Mesothelial cell of epicardium (in vitro differentiated cells): Measurements from ENCODE around the gene C4orf17. TPM values are rescaled to one million over a fixed set of nuclear protein-coding genes. Genes with fewer than 3 reads are reported as not detected.
"Not testable (repeated sequence)": the region's sequence is repeated elsewhere in the genome, so short reads cannot be mapped to it uniquely, and the experiment has no call there.

ENCODE experiments used
- DNase-seq, 2 experiments: peaks; one replicate each; pipeline ENCODE4 v3.0.0; 2021; ENCODE audit warnings: low spot score in 2 of 2; ENCODE audit not compliant: unreplicated experiment in 2 of 2
- H3K27ac Mint-ChIP-seq: 2 replicates; pipeline ENCODE4 v1.8.0; 2021; ENCODE audit warnings: mixed read lengths
- H3K27me3 Mint-ChIP-seq: 2 replicates; pipeline ENCODE4 v1.8.0; 2021; ENCODE audit warnings: low read depth, mixed read lengths
- H3K36me3 Mint-ChIP-seq: 2 replicates; pipeline ENCODE4 v1.8.0; 2021; ENCODE audit warnings: mixed read lengths
- H3K4me1 Mint-ChIP-seq: 2 replicates; pipeline ENCODE4 v1.8.0; 2021; ENCODE audit warnings: mixed read lengths
- H3K4me3 Mint-ChIP-seq: 2 replicates; pipeline ENCODE4 v1.8.0; 2021; ENCODE audit warnings: mild to moderate bottlenecking, moderate library complexity, mixed read lengths
- H3K9me3 Mint-ChIP-seq: 2 replicates; pipeline ENCODE4 v1.8.0; 2021; ENCODE audit warnings: mixed read lengths
- total RNA-seq: library from RNA; stranded (reverse); gene quantifications from 3 replicates; pipeline ENCODE4 v1.2.1, GENCODE V29; 2021
- TF ChIP-seq, protein P1 (sequence below): fragments of 200-600 bp; sonication (generic); IDR thresholded peaks from one replicate; pipeline ENCODE4 v1.5.0; 2021; ENCODE audit warnings: antibody characterized with exemption; ENCODE audit not compliant: unreplicated experiment

C4orf17 gene
- total RNA-seq, 1 donor from 2014 or later = not detected

GRCh38 chr4:99468889-99469288, 41.9 kb upstream of the C4orf17 start:
- Mint-ChIP-seq H3K9me3 (no peaks in the 10 kb centered on the region), H3K36me3 (no peaks in the 10 kb centered on the region), H3K4me1 (no peaks in the 10 kb centered on the region), H3K4me3 (no peak overlapping the region), H3K27me3 (peaks cover 5% of the 10 kb centered on the region), H3K27ac (no peak overlapping the region)
- no peak for DNase-seq
- TF ChIP-seq, protein P1, sequence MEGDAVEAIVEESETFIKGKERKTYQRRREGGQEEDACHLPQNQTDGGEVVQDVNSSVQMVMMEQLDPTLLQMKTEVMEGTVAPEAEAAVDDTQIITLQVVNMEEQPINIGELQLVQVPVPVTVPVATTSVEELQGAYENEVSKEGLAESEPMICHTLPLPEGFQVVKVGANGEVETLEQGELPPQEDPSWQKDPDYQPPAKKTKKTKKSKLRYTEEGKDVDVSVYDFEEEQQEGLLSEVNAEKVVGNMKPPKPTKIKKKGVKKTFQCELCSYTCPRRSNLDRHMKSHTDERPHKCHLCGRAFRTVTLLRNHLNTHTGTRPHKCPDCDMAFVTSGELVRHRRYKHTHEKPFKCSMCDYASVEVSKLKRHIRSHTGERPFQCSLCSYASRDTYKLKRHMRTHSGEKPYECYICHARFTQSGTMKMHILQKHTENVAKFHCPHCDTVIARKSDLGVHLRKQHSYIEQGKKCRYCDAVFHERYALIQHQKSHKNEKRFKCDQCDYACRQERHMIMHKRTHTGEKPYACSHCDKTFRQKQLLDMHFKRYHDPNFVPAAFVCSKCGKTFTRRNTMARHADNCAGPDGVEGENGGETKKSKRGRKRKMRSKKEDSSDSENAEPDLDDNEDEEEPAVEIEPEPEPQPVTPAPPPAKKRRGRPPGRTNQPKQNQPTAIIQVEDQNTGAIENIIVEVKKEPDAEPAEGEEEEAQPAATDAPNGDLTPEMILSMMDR = no peak

DNA sequence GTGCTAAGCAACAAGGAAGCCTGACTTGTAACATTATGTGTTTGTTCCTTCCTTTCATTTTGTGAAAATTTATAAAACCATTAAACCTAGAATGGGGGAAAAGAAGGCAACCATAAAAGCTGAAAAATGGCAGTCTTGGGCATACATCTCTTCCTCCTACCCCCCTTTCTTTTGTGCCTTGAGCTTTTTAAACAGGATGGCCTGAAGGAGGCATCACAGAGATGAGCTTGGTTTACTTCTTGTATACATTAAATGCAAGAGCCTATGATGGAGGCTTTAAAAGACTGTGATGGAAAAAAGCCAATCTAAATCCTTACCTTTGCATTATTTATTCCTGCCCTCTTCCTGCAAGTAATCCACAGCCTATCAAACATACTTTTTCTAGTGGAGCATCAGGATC, 39.5 kb upstream of the C4orf17 start:
- Mint-ChIP-seq H3K27ac (no peak overlapping the region), H3K27me3 (no peaks in the 10 kb centered on the region), H3K4me3 (no peak overlapping the region)

DNA sequence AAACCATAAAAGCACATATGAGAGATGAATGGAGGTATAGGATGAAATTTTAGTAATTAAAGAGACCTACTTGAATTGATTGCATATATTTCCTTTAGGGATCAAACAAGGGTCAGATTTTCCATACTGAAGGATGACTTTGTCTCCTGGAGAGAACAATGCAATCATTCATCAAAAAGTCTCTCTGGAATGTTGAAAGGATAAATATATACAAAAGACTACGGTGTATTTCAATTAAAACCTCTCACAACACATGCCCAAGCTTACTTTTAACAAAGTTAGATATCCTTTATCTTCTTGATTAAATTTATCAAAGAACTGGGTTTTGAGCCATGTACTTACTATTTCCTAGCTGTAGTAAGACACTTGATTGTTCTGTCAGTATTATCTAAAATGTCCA, 38.9 kb upstream of the C4orf17 start:
- TF ChIP-seq, protein P1 = no peak
- no peaks in the 10 kb centered on the region for H3K36me3 Mint-ChIP-seq
- H3K4me3 Mint-ChIP-seq = no peak overlapping the region
- no peaks in the 10 kb centered on the region for H3K27me3 Mint-ChIP-seq
- no peaks in the 10 kb centered on the region for H3K4me1 Mint-ChIP-seq
- no peak for DNase-seq
- H3K27ac Mint-ChIP-seq = no peak overlapping the region
- H3K9me3 Mint-ChIP-seq = no peaks in the 10 kb centered on the region

More for the DNA sequence above, 39.5 kb upstream of the C4orf17 start:
- DNase-seq = no peak
- TF ChIP-seq, protein P1 = no peak
- Mint-ChIP-seq H3K9me3 (no peaks in the 10 kb centered on the region), H3K4me1 (no peaks in the 10 kb centered on the region), H3K36me3 (no peaks in the 10 kb centered on the region)

DNA sequence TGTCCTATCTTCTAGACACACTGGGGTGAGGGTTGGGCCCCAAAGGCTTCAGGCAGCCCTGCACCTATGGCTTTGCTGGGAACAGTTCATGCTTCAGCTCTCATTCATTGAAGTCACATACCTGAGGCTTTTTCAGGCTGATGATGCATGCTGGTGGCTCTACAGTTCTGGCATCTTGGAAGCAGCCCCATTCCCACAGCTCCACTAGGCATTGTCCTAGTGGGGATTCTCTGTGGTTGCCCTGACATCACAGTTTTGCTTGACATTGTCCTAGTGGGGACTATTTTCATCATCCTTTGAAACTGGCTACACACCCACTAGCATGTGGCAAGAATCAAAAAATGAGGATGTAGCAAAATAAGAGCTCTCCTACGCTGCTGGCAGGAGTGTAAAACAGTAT, 37.7 kb upstream of the C4orf17 start:
- no peaks in the 10 kb centered on the region for H3K4me1 Mint-ChIP-seq
- TF ChIP-seq, protein P1 = no peak
- no peaks in the 10 kb centered on the region for H3K27me3 Mint-ChIP-seq
- no peak overlapping the region for H3K4me3 Mint-ChIP-seq
- H3K9me3 Mint-ChIP-seq = no peaks in the 10 kb centered on the region
- H3K27ac Mint-ChIP-seq = no peak overlapping the region
- H3K36me3 Mint-ChIP-seq = no peaks in the 10 kb centered on the region
- DNase-seq = no peak

- no peaks in the 10 kb centered on the region for H3K4me1 Mint-ChIP-seq
- no peak for DNase-seq
- H3K27me3 Mint-ChIP-seq = no peaks in the 10 kb centered on the region
- TF ChIP-seq, protein P1 = no peak
- H3K36me3 Mint-ChIP-seq = peaks cover 2% of the 10 kb centered on the region
- no peak overlapping the region for H3K4me3 Mint-ChIP-seq
- H3K27ac Mint-ChIP-seq = no peak overlapping the region
- H3K9me3 Mint-ChIP-seq = peaks cover 67% of the 10 kb centered on the region
These were observed 27.2 kb upstream of the C4orf17 start for GRCh38 chr4:99483636-99484035.

- peaks cover 73% of the 10 kb centered on the region for H3K9me3 Mint-ChIP-seq
These were observed 25.6 kb upstream of the C4orf17 start for GRCh38 chr4:99485212-99485611.

DNA sequence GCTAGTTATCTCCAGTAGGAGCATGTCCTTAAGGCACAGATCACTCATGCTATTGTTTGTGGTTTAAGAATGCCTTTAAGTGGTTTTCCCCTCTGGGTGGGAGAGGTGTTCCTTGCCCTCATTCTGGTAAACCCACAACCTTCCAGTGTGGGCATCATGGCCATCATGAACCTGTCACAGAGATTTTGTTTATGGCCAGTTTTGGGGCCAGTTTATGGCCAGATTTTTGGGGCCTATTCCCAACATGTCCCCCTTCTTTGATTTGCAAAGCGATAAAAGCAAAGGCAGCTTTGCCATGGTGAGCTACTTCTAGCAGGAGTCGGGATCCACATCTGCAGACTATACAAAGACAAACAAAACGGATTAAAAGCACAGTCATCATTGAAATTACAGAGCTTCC, 24.2 kb upstream of the C4orf17 start:
- not testable (repeated sequence) for H3K27me3 Mint-ChIP-seq, H3K36me3 Mint-ChIP-seq, H3K4me1 Mint-ChIP-seq, H3K27ac Mint-ChIP-seq, H3K4me3 Mint-ChIP-seq, DNase-seq
- peaks cover 66% of the 10 kb centered on the region for H3K9me3 Mint-ChIP-seq

More at GRCh38 chr4:99485212-99485611, 25.6 kb upstream of the C4orf17 start:
- DNase-seq = no peak
- Mint-ChIP-seq H3K27ac (no peak overlapping the region), H3K36me3 (peaks cover 2% of the 10 kb centered on the region), H3K4me3 (no peak overlapping the region), H3K4me1 (no peaks in the 10 kb centered on the region), H3K27me3 (no peaks in the 10 kb centered on the region)
- TF ChIP-seq, protein P1 = no peak
